Erythroblast (primary cell): Measurements from ENCODE around the gene CANX.

Experiments used
- GATA1 ChIP-seq: IDR thresholded peaks from 2 replicates; pipeline ENCODE4 v1.6.1; 2011; ENCODE audit warnings: low read depth, mild to moderate bottlenecking, control low read depth, low read length, moderate library complexity
- POLR2A ChIP-seq: IDR thresholded peaks from 2 replicates; pipeline ENCODE4 v1.6.1; 2011; ENCODE audit warnings: mild to moderate bottlenecking, low read length

DNA sequence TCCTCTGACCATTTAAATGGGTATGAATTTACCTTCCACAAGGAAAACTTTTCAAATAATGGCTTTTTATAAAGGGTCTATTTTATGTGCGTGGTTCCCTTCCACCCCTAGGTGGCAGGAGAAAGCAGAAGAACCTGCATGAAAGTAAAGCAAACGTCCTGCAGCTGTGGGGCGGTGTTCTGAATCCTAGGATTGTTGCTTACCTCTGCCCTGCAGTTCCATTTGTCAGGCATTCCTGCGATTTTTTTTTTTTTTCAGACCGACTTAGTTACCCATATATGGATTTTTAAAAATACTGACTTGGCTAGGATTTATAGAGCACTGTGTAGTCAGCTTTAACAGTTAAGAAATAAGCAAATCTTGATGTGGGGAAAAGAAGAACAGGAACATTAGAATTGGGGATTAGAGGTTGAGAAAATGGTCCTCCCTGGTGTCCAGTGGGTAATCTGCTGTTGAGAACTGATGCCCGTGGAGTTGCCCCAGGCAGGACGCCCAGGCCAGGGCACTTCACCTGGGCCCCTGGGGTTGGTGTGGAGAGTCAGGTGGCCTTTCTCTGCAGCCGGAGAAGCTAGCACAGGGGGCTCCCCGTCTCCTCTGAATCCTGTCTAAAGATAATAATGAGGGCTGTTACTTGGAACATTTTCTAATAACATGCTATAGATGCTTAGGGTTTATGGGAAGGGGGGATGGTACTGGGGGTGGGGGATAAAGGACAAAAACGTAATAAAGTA lies 64.6 kb downstream of the CANX start:
- TF ChIP-seq POLR2A (no peak), GATA1 (no peak)
